Right forelimb (tissue), 1 donor: ENCODE data around the gene TTC7B.

Source experiments
- DNase-seq: peaks from one replicate; pipeline ENCODE4 v3.0.0-alpha.2; 2018

Gene TTC7B

DNA sequence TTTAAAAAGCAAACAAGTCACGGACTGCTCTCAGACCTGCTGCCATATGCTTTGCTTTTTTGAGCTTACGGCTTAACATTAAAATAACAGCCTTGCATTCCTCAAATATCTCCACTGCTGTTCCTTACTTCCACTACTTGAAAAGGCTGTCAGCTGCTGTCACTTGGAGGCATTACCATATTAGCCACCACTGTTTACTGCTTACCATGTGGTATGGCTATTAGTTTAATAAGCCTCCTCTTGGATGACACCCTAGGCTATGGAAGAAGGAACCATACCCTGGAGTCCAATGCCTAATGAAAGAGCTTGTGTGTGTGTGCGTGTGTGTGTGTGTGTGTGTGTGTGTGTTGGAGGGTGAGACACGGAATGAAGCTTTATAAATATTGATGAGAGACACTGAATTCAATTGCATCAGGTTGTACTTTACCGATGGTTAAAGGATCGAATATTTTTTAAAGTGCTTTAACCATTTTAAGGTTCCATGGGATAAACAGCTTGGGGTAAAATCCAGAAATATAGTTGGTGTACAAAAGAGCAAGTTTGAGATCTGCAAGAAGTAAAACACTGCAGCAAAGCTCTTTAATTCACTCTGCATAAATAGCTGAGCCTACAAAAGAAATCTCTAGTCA lies 174.5 kb downstream of the TTC7B start:
- no peak for DNase-seq

DNA sequence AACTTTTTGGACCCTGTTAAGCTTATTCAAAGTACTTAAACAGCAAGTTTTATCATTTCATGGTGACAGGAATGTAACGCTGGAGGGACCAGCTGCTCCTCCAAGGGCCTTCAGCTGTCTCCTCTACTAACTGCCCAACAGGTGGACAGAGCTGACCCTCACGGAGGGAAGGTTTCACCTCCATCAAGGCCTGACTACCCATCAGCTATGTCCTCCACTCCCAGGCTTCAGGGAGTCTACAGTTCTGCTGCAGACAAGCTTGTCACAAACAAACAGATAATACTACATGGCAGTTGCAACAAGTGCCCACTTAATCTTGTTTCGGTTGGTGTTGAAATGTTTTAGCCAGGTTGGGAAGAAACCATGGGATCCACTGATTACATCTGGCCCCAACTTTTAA lies 175.1 kb downstream of the TTC7B start:
- peak; percentile 39 for DNase-seq

DNA sequence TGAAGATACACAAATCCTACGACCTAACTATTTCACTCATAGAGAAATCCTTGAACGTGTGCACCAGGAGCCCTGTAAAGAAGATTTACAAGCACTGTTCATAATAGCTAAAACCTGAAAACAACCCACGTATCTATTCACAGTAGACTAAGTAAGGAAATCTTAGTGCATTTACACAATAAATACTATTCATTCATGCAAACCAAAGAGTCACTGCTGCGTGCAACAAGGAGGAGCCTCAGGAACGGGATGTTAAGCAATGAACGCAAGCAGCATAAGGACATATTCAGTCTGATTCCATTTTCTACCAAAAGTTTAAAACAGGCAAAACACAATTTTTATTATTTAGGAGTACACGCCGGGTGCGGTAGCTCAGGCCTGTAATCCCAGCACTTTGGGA lies 176.6 kb downstream of the TTC7B start:
- no peak for DNase-seq

DNA sequence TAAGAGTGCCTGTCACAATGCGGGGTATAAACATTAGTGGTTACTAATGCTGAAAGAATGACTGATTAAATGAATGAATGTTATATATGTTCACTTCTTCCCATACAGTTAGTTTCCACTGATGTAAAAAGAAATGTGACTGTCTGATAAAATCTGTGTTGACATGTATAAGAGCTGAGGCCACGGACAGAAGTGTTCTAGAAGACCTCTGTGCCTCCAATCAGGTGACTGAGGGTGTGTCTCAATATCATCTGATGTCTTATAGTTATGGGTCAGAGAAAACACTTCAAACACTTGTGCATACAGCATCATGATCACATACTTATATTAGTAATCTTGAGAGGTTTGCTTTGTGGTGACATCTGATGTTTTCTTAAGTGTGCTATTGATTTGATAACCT lies 183.4 kb downstream of the TTC7B start:
- no peak for DNase-seq

DNA sequence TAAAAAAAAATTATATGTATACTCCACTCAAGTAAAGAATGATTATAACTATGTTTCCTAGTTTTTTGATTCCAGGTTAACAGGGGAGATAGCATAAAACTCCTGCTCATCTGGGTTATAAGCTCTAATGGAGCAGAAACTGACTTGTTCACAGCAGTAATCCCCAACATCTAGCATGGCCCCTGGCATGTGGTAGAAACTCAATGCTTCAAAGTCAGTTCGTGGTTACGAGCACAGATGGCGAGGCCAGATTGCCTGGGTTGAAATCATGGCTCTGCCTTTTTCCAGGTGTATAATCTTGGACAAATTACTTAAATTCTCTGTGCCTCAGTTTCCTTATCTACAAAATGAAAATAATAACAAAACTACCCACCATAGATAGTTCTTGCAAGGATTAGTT lies 183.8 kb downstream of the TTC7B start:
- DNase-seq = no peak

DNA sequence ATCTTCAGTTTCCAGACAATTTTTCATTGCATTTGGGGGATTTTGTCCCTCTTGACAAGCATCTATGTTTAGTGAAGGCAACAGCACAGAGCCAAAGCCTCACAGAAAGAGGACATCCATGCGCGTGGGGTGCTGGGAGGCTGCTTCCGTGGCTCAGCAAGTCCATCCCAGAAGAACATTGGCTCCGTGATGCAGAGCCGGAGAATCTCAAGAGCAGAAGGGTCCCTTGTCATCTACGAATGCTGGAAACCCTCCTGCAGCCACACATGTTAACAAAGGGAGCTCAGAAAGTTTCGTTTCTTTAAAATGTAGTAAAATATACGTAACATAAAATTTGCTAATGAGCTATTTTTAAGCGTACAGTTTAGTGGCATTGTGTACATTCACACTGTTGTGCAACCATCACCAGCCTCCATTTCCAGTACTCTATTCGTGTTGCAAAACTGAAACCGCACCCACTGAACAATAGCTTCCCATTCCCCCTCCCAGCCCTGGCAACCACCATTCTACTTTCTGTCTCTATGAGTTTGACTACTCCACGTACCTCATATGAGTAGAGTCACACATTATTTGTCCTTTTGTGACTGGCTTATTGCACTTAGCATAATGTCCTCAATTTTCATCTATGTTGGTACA lies 185.9 kb downstream of the TTC7B start:
- no peak for DNase-seq

DNA sequence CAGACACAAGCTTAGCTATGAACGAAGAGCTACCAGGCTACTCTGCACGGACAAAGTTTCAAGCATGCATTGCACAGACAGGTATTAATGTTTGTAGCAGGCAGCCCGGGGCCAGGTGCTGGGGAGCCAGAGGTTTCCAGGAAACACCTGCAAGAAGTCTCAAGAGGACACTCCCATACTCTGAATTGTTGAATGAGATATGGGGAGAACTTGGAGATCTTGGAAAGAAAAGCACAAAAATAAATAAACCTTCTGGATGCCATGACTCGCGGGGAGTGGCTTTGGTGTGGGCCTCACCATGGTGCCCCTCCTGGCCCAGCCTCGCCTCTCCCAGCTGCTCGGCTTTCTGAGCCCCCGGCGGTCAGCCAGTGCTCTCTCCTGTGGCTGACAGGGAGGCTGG lies 186.8 kb downstream of the TTC7B start:
- DNase-seq = no peak

DNA sequence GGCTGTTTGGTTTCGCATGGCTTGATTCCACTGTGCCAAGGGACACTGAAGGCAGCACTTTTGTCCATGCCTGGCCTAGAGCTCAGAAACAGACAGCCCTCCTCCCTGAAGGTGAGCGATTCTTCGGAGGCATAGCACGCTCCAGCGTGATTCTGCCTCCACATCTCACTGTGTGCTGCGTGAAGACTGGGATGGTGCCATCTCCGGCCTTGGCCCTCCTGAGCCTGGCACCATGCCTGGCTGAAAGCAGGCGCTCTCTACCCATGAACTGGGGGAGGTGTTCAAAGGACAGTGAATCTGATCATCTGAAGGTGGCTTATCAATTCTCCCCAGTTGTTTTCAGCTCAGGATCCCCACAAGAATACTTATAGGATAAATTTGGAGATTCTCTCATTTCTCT lies 187.4 kb downstream of the TTC7B start:
- no peak for DNase-seq

DNA sequence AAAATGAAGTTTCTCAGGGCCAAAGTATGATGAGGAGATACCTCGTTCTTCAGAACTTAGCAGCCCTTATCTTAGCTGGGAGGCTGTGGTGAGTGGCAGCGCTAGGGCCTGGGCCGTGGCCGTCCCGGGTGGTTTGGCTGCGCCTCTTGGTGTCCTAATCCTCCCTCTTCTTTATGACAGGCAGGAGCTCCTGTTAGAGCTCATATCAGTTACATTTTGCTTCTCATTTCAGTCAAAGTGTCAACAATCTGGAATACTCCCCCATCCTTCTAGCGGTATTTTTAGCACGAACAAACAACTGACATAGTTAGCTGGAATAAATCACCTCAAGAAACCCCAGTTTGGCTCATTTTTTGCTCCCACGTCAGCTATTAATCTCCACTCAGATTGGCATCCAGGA lies 188.8 kb downstream of the TTC7B start:
- DNase-seq = no peak

DNA sequence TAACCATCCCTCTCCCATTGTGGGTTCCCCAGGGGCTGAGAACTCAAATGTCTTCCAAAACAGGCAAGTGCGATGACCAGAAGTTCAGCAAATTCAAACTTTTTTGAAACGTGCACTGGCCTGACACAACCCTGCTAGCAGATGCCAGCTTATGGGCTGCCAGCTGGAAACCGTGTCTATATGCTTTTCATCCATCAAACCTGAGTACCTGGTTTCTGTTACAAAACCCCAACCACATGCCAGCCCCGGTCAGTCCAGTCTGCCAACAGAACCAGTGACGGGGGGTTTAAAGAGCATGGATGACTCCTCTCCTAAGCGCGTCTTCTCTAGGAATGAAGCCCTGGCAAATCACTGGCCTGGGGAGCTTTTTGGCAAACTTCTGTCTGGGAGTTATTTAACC lies 189.7 kb downstream of the TTC7B start:
- DNase-seq = no peak

DNA sequence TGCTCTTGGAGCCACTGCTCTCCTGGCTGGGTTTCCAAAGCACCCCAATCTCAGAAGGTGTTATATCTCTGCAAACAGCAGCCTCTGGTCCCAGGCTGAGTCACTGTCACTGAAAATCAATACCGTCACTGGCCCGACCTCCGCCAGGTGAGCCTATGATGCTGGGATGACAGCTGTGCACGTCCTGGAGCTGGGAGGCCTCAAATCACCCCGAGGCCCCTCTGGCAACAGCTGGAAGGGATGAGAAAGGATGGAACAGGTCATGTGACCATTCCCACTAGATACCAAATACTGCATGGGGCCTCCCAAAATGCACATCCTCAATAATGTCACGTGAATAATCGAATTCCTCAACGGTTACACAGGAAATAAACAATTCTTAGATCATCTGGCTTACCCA lies 190.8 kb downstream of the TTC7B start:
- no peak for DNase-seq

DNA sequence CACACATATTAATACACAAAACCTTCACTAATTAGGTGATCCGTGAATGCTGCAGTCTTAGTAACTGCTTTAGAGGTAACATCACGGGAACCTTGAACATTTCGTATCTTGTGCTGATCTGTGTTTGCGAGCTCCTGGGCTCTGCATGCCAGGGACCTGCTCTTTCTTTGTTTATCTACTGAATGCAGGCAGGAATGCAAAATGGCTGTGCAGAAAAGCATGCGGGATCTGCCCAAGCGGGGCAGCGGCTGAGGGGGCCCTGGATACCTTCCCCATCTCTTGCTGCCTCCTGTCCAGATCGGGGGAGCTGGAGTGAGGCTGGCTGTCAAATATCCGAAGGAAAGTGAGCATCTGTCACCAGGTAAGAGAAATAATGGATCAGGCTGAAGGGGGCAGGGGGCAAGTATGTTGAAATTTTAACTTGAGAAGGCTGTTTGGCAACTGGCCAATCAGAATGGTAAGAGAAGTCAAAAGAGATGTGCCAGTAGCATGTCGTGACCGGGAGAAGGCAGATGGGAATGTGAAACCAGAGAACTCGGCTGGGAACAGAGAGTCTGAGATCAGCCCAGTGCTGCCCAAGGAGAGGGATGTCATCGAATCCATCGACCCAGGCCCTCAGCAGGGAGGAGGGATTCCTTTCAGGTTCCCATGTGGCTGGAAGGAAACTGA lies 191.4 kb downstream of the TTC7B start:
- DNase-seq = peak; percentile 9

DNA sequence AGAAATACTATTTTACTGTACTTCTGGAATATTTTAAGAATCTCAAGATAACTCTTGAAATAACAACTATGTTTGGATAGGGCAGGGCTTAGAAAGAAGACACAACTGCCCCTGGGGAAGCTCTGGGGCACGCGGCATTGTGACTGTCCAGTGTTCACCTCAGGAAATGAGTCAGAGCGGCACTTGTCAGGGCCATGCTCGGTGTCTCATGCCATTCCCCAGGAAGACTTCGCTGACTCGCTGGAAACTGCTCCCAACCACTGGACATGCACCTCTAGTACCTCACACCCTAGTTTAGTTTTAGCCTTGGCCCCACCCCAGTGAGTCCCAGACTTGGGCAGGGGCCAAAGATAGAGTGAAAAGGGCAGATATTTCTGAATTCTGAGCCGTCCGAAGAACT lies 192.0 kb downstream of the TTC7B start:
- peak; percentile 29 for DNase-seq

DNA sequence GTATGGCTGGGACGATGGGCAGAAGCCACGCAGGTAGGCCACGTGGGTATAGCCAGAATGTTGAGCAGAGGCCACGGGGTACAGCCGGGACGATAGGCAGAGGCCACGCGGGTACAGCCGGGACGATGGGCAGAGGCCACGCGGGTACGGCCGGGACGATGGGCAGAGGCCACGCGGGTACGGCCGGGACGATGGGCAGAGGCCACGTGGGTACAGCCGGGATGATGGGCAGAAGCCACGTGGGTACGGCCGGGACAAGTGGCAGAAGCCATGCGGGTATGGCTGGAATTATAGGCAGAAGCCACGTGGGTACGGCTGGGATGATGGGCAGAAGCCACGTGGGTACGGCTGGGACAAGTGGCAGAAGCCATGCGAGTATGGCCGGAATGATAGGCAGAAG lies 195.0 kb downstream of the TTC7B start:
- DNase-seq = peak; percentile 10

DNA sequence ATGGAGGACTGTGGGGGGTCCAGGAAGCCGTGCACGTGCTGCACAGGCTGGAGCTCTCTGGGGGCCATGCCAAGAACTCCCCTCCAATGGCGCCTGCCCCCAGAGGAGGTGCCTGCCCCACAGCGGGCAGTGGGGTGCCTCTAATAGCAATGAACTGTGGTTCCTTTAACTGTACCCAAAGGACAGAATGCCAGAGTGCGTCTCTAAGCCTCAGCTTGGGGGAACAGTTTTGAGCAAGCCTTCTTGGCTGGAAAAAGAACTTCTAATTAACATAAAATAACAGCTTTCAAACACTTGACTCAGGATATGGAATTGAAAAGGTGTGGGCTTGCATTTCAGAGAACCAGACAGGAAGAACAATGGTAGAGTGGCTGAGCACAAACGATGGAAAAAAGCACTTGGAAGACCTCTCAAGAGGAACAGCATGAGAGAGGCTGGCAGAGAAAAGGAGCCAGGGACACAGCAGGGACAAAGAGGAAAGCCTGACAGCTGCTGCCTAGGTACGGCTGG lies 195.6 kb downstream of the TTC7B start:
- peak; percentile 5 for DNase-seq

DNA sequence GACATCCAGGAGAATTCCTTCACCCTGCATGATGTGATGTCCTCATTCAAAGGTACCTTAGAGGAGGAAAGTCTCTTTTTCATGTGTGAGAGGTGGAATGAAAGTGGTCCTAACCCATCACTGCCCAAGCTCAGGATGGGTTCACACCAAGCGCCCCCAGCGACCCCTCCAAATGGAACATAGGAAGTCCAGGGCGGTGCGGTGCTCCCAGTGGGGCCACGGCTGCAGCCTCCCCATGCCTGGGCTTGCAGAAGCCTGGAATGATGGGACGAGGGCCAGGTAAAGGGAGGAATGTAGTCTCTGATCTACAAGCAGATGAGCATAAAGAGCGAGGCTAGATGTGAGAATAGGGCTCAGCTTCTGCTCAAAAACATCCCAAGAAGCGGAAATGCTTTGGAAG lies 196.3 kb downstream of the TTC7B start:
- peak; percentile 3 for DNase-seq

DNA sequence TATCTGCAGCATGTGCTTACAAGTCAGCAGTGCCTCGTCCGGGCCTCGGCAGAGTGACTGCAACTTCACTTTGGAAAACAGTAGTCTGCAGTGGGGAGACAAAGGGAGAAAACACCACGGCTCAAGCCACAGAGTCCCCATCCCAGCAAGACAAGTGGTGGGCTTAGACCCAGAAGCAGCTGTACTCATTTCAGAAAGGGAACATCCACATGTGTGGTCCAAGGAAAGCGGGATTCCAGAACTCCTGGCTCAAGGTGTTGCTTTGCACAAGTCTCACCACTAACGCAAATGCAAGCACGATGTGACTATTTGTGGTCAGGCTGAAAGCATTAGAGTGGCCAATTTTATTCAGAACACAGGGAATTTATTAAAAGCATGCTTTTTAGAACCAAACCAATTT lies 198.3 kb downstream of the TTC7B start:
- DNase-seq = peak; percentile 44

DNA sequence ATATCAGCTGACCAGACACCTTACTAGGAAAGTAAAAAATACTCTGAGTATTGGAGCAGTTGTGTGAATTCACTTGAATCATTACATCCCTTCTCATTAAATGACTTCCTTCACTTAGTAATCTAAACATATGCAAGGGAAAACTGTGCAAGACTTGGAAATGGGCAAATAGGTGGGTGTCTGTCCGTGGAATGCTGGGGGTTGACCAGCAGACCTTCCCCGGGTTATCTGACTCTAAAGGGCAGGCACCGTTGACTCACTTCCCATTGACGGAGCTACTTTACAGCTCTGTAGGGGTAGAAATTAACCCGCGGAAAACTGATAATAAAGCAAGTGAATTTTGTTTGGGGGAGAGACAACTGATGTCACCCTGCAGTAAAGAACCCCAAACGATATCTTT lies 199.3 kb downstream of the TTC7B start:
- DNase-seq = peak; percentile 40

DNA sequence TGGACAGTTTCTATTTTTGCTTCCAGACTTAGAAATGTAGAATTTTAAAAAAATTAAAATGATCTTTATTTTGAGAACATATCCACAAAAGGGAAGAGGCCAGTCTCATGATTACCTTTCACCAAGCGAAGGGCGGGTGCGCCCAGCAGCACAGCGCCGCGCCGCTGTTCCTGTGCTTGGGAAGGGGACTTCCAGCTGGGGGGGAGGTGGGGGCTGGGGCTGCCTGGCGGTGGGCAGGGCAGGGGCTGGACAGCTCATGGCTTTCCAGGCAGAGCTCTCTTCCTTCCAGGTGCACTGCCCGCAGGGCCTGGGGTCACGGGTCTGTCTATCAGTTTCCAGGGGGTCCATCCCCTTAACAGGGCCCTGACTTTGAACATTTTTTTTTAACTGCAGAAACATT lies 199.9 kb downstream of the TTC7B start:
- DNase-seq = peak; percentile 43

DNA sequence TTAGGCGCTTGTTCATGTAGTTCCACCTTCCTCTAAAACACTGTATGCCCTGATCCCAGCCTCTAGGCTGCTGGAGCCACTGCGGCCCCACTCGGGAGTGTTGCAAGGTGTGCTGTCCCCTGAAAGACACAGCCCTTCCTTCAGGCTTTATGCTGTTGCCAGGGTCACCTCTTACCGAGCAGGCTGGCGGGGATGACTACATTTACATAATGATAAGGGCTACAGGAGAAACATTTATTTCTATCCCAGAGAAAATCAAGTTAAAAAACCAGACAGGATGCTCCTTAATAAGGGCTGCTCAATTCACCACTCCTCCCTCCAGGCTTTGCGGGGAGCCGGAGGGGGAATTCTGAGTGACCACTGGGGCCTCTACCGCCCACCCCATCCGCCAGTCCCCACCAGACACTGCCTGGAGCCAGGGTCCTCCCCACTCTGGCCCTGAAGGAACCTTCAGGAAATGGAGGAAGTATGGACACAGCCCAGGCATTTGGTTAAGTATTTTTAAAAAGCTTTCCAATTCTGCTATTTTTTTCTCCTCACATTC lies 200.6 kb downstream of the TTC7B start:
- peak; percentile 63 for DNase-seq

DNA sequence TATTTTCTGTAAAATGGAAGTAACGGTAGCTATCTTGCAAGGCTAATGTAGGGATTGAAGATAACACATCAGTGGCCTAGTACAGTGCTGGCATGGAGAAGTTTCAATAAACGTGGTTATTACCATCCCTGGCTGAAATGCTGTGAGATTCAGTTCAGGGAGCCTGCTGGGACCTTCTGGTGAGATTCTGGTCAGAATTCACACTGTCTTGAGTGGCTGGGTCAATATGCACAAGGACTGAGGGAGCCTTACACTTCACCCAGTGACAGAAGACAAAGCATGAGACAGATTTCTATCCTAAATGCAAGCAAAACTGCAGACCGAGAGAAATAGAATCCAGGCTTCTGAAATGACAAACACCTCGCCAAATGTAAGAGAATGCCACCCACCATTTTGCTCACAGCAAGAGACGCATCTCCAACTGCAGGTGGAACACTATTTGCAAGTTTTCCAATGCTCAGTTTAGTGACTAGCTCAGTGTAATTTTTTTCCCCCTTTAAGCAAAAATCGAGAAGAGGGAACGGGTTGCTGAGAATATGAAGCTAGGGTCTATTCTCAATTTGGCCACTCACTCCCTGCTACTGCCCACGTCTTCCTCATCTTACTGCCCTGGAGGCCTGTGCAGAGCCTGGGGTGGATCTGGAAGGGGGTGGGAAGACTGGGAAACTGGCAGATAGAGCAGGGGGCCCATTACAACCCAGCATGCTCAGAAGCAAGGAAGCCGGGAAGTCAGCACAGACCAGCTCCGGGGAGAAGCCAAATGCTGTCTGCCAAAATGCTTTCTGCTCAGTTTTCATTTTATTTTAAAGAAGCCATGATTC lies 201.3 kb downstream of the TTC7B start:
- peak; percentile 57 for DNase-seq

DNA sequence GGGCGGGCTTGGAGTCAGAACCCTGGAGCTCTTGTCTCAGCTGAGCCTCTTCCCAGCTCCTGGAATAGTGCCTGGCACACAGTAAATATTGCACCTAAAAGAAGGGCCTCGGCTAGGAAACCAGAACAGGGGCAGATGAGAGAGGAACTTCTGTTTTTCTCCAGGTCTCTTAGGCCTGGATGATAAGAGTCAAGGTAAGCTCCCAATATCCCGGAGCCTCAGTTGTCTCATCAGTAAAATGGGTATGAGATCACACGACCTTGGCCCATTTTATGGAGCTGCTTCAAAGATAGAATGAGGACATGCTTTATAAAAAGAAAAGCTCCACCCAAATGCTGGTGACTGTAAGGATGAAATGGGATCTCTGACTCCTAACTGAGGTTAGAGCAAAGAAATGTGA lies 202.2 kb downstream of the TTC7B start:
- peak; percentile 20 for DNase-seq

DNA sequence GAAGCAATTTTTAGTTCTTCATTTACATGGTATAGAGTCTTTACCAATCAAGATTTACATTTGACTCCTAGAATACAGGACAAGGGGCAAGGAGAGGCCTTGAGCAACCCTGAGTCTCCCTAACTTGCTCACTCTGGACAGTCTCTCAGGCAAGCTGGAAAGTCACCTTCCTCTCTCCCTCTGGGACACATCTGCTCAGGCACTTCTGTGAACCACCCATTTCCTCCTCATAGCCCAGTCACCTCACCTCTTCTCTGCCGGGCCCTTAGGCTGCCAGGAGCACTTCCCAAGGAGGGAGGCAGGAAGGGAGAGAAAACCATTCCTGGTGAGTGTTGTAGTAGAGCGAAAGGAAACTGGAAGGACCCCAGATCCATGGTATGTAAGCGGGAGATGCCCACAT lies 202.8 kb downstream of the TTC7B start:
- peak; percentile 30 for DNase-seq
